ENCODE measurements around the gene PEX19. TPM values are rescaled to one million over a fixed set of nuclear protein-coding genes. Genes with fewer than 3 reads are reported as not detected.

The PEX19 gene
- total RNA-seq, 4 donors from 2014 or later, result 134 to 201 (median 144) TPM

DNA sequence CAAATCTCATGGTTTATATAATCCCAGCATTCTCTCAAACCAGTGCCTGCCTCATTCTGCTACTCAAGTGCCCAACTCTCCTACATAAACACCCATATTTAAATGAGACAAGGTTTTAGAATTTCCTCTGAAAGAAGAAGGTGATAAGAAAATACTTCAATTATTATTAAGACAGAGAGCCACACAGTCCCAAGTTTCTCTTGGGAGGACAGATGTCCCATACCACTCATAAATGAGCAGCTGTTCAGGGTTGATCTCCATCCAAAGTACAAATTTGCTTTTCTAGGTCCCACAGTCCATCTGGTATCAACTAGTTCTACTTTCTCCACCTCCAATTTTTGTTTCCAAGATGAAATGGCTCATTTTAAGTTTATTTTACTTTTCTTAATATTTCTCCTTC is 33.9 kb downstream of the PEX19 start:
- TF ChIP-seq, protein P1, sequence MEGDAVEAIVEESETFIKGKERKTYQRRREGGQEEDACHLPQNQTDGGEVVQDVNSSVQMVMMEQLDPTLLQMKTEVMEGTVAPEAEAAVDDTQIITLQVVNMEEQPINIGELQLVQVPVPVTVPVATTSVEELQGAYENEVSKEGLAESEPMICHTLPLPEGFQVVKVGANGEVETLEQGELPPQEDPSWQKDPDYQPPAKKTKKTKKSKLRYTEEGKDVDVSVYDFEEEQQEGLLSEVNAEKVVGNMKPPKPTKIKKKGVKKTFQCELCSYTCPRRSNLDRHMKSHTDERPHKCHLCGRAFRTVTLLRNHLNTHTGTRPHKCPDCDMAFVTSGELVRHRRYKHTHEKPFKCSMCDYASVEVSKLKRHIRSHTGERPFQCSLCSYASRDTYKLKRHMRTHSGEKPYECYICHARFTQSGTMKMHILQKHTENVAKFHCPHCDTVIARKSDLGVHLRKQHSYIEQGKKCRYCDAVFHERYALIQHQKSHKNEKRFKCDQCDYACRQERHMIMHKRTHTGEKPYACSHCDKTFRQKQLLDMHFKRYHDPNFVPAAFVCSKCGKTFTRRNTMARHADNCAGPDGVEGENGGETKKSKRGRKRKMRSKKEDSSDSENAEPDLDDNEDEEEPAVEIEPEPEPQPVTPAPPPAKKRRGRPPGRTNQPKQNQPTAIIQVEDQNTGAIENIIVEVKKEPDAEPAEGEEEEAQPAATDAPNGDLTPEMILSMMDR (IDR thresholded peaks at IDR 0.05; ENCODE audit: low read depth), result no peak

DNA sequence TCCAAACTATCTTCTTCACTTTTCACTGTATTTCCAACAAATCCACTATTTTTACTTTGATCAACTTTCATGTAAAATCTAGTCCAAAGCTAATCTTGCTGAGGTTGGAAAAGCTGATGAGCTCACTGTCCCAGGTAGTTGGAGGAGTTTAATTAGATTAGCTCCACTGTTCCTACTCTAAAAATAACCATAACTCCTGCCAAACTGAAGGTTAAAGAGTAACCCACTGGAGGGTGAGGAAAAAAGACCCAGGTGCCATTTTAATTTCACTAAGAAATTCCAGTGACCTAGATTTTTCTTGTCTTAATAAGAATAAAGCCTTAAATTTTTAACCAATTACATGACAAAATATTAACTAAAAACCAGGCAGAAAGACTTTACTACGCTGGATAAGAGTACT is 37.9 kb downstream of the PEX19 start:
- TF ChIP-seq, protein P1 (IDR thresholded peaks at IDR 0.05; ENCODE audit: low read depth), result no peak

GRCh38 chr1:160245434-160245833 is 39.5 kb downstream of the PEX19 start:
- TF ChIP-seq, protein P1 (IDR thresholded peaks at IDR 0.05; ENCODE audit: low read depth), result no peak

DNA sequence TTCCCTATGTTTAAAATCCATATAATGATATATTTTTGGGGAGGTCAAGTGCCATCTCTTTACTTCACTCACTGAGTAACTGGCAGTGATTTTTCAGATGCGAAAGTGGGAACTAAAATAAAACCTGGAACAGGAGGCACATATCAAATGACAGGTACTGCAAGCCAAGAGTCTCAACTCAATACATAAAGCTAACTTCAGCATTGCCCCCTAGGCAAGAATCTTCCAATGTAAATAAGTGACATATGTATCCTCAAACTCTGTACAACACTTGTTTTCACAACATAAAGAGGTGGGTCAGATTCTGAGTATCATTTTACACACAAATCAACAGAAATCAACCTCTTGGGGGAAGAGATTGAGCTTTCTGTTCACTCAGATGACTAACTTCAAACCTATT is 40.7 kb downstream of the PEX19 start:
- TF ChIP-seq, protein P1 (IDR thresholded peaks at IDR 0.05; ENCODE audit: low read depth), result no peak

DNA sequence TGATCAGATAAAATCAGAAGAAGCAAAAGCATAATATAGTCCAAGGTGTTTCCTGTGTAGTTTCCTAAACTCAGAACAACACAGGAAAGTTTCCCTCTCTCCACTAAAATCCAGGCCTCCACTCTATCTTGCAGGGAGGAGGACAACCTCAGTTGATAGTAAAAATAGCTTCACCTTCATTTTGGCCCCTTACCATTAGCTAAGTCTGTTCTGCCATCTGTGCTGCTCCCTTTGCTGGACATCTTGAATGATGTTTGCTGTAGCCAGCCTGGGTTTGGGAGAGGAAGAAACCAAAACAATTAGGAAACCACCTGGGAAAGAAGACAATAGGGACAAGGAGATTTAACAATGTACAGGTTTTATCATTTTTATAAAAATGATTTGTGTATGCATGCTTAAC is 41.2 kb downstream of the PEX19 start:
- TF ChIP-seq, protein P1 (IDR thresholded peaks at IDR 0.05; ENCODE audit: low read depth), result no peak

GRCh38 chr1:160239582-160240299 is 45.2 kb downstream of the PEX19 start:
- TF ChIP-seq, protein P1 (IDR thresholded peaks at IDR 0.05; ENCODE audit: low read depth), result no peak

GRCh38 chr1:160238408-160238807 is 46.5 kb downstream of the PEX19 start:
- TF ChIP-seq, protein P1 (IDR thresholded peaks at IDR 0.05; ENCODE audit: low read depth), result no peak
